ENCODE results near the gene COPS6. TPM values are rescaled to one million over a fixed set of nuclear protein-coding genes. Genes with fewer than 3 reads are reported as not detected.

Gene COPS6
- polyA plus RNA-seq, result 10 to 100 TPM; 76.7 to 92.0 (median 85.6) TPM
- long read RNA-seq, donor 1, transcript COPS6-201 (10 exons, 1,432 nt), result major isoform, 81 of 118 reads
- long read RNA-seq, donor 1, transcript COPS6-207 (3 exons, 835 nt), result minor isoform, 19 of 118 reads
- long read RNA-seq, donor 1, partial matches to known transcripts, result 11 of 118 reads
- long read RNA-seq, donor 1, other reads (novel, unspliced or antisense), result 0 of 118 reads
- long read RNA-seq, donor 2, transcript COPS6-201 (10 exons, 1,432 nt), result major isoform, 15 of 19 reads
- long read RNA-seq, donor 2, partial matches to known transcripts, result 0 of 19 reads
- long read RNA-seq, donor 2, other reads (novel, unspliced or antisense), result 0 of 19 reads
- long read RNA-seq, donor 3, transcript COPS6-201 (10 exons, 1,432 nt), result major isoform, 31 of 57 reads
- long read RNA-seq, donor 3, partial matches to known transcripts, result 16 of 57 reads
- long read RNA-seq, donor 3, other reads (novel, unspliced or antisense), result 0 of 57 reads
- long read RNA-seq, donor 4, result 0 reads
- long read RNA-seq, donor 5, transcript COPS6-201 (10 exons, 1,432 nt), result major isoform, 9 of 9 reads
- long read RNA-seq, donor 5, partial matches to known transcripts, result 0 of 9 reads
- long read RNA-seq, donor 5, other reads (novel, unspliced or antisense), result 0 of 9 reads
- long read RNA-seq, donor 6, transcript COPS6-207 (3 exons, 835 nt), result minor isoform, 5 of 42 reads
- long read RNA-seq, donor 6, transcript COPS6-201 (10 exons, 1,432 nt), result major isoform, 27 of 42 reads
- long read RNA-seq, donor 6, partial matches to known transcripts, result 6 of 42 reads
- long read RNA-seq, donor 6, other reads (novel, unspliced or antisense), result 0 of 42 reads
- long read RNA-seq, donor 7, transcript COPS6-207 (3 exons, 835 nt), result minor isoform, 8 of 180 reads
- long read RNA-seq, donor 7, transcript COPS6-201 (10 exons, 1,432 nt), result major isoform, 132 of 180 reads
- long read RNA-seq, donor 7, transcript COPS6-202 (10 exons, 1,107 nt), result minor isoform, 6 of 180 reads
- long read RNA-seq, donor 7, partial matches to known transcripts, result 31 of 180 reads
- long read RNA-seq, donor 7, other reads (novel, unspliced or antisense), result 0 of 180 reads
- long read RNA-seq, donor 8, partial matches to known transcripts, result 0 of 5 reads
- long read RNA-seq, donor 8, other reads (novel, unspliced or antisense), result 0 of 5 reads
- long read RNA-seq, donor 9, transcript COPS6-201 (10 exons, 1,432 nt), result major isoform, 14 of 22 reads
- long read RNA-seq, donor 9, partial matches to known transcripts, result 5 of 22 reads
- long read RNA-seq, donor 9, other reads (novel, unspliced or antisense), result 0 of 22 reads
- long read RNA-seq, donor 10, transcript COPS6-207 (3 exons, 835 nt), result minor isoform, 7 of 65 reads
- long read RNA-seq, donor 10, transcript COPS6-201 (10 exons, 1,432 nt), result major isoform, 51 of 65 reads
- long read RNA-seq, donor 10, partial matches to known transcripts, result 6 of 65 reads
- long read RNA-seq, donor 10, other reads (novel, unspliced or antisense), result 0 of 65 reads

DNA sequence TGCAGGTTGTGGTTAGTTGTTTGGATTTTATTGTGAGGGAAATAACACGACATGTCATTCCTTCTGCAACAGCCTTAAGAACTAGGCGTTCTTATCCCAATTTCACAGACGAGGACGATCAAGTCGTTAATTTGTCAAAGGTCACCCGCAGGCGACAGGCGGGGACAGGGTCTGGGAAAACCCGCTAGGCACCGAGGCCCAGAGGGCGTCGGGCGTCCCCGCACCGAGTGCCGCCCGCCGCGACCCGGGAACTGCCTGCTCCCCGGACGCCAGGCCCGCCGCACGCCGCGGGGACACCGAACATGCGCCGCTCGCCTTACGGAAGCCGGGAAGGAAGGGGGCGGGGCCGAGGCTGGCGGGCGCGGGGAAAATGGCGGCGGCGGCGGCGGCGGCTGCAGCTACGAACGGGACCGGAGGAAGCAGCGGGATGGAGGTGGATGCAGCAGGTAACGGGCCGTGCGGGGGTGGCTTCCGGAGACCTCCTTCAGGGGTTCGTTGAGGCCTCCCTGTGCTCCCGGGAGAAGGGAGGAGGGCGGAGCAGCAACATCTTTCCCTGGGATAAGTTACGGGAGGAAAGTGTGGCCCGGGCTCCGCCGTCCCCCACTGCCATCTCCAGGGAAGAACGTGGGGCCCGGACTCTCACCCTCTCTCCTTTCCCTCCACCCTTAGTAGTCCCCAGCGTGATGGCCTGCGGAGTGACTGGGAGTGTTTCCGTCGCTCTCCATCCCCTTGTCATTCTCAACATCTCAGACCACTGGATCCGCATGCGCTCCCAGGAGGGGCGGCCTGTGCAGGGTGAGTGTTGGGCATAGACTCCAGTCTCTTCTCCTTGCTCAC, at the start of gene COPS6:
TSS of gene COPS6 (plus strand) at position 349 of the 837 bp plus-strand sequence. CDS start at position 371, 22 bp downstream.
- Histone ChIP-seq H3K27me3 (ENCODE audit: control insufficient read depth in 3 of 3, insufficient read depth in 3 of 3, low read length in 3 of 3) (no peaks in the 10 kb centered on the region), H3K4me3 (ENCODE audit: low read depth in 1 of 3, low read length in 3 of 3) (peak within 1 kb of the TSS; percentile 47 to 99 (median 91)), H3K4me1 (ENCODE audit: control insufficient read depth in 3 of 3, insufficient read depth in 2 of 3, low read depth in 1 of 3, low read length in 2 of 3) (peaks cover 0 to 15% (median 0%) of the 10 kb centered on the region in 3 donors), H3K27ac (ENCODE audit: low read depth in 1 of 3, low read length in 2 of 3) (peak within 1 kb of the TSS; percentile 67 to 89 (median 74)), H3K36me3 (ENCODE audit: control insufficient read depth in 3 of 3, insufficient read depth in 2 of 3, low read depth in 1 of 3, low read length in 3 of 3) (peaks cover 4 to 33% (median 17%) of the 10 kb centered on the region in 3 donors), H3K9me3 (ENCODE audit: control insufficient read depth in 2 of 2, insufficient read depth in 1 of 2, low read depth in 1 of 2, low read length in 1 of 2) (no peaks in the 10 kb centered on the region)
- WGBS, 3 donors, result 0% methylated on average over 49 to 68 of the region's 68 CpGs
- FAIRE-seq (no peak), DNase-seq (peak; percentile 78 to 94)

DNA sequence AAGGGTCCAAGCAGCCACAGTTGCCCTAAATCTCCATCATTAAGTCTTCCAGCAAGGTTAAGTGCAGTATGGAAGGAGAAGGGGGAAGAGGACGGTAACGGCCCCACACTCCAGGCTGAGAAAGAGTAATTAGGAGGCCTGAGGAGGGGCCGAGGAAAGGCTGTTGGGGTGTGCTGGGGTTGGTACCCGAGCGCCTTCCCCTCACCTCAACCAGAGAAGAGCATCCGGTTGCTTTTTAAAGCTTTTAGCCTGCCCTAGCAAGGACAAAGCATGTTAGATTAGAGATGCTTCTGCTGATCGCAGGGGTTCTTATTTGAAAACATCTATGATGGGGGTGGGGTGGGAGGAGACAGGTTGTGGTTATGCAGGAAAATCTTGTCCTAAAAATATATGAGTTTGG, 48.2 kb upstream of the COPS6 start:
- Histone ChIP-seq H3K27ac (ENCODE audit: low read depth in 1 of 3, low read length in 2 of 3) (no peak overlapping the region), H3K4me1 (ENCODE audit: control insufficient read depth in 3 of 3, insufficient read depth in 2 of 3, low read depth in 1 of 3, low read length in 2 of 3) (peaks cover 0 to 16% (median 4%) of the 10 kb centered on the region in 3 donors), H3K4me3 (ENCODE audit: low read depth in 1 of 3, low read length in 3 of 3) (no peak overlapping the region), H3K27me3 (ENCODE audit: control insufficient read depth in 3 of 3, insufficient read depth in 3 of 3, low read length in 3 of 3) (no peaks in the 10 kb centered on the region), H3K36me3 (ENCODE audit: control insufficient read depth in 3 of 3, insufficient read depth in 2 of 3, low read depth in 1 of 3, low read length in 3 of 3) (peaks cover 0 to 15% (median 0%) of the 10 kb centered on the region in 3 donors), H3K9me3 (ENCODE audit: control insufficient read depth in 2 of 2, insufficient read depth in 1 of 2, low read depth in 1 of 2, low read length in 1 of 2) (no peaks in the 10 kb centered on the region)
- WGBS, 3 donors, result 64 to 81% (median 71%) methylated on average over 7 of the region's 7 CpGs
- FAIRE-seq (no peak), DNase-seq (no peak)

DNA sequence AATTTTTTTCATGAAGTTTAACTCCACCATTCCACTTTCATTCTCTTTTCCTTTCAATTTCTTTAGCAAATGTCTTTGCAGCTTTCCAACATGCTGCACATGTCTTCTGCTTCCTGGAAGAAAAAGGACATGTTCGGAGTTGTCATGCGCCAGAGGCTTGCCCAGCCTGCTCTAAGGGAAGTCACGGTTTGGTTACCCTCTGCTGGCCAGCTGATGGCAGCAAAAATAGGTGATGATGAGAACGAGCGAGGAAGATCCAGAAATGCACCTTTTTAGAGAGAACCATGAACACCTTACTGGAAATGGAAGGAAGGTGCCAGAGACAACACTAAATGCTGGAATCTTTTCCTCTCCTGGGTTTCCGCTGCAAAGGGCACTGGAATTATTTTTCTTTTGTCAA, 44.1 kb upstream of the COPS6 start:
- Histone ChIP-seq H3K27ac (ENCODE audit: low read depth in 1 of 3, low read length in 2 of 3) (no peak overlapping the region), H3K4me3 (ENCODE audit: low read depth in 1 of 3, low read length in 3 of 3) (no peak overlapping the region), H3K4me1 (ENCODE audit: control insufficient read depth in 3 of 3, insufficient read depth in 2 of 3, low read depth in 1 of 3, low read length in 2 of 3) (peaks cover 0 to 7% (median 0%) of the 10 kb centered on the region in 3 donors), H3K27me3 (ENCODE audit: control insufficient read depth in 3 of 3, insufficient read depth in 3 of 3, low read length in 3 of 3) (no peaks in the 10 kb centered on the region), H3K36me3 (ENCODE audit: control insufficient read depth in 3 of 3, insufficient read depth in 2 of 3, low read depth in 1 of 3, low read length in 3 of 3) (peaks cover 0 to 2% (median 0%) of the 10 kb centered on the region in 3 donors), H3K9me3 (ENCODE audit: control insufficient read depth in 2 of 2, insufficient read depth in 1 of 2, low read depth in 1 of 2, low read length in 1 of 2) (no peaks in the 10 kb centered on the region)
- peak in 1 of 2 donors; percentile 72 for DNase-seq
- no peak for FAIRE-seq
- 22 to 44% (median 30%) methylated on average over 6 of the region's 6 CpGs for WGBS, 3 donors

DNA sequence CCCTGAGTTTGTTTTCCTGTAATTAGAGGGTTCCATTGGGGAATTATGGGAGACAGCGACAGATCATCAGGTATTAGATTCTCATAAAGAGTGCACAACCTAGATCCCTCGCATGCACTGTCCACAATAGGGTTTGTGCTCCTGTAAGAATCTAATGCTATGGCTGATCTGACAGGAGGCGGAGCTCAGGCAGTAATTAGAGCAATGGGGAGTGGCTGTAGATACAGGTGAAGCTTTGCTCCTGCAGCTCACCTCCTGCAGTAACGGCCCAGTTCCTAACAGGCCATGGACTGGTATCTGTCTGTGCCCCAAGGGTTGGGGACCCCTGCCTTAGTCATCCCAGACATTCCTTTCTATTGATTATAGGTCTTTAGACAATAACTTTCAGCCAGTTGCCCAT, 40.1 kb upstream of the COPS6 start:
- Histone ChIP-seq H3K27ac (ENCODE audit: low read depth in 1 of 3, low read length in 2 of 3) (no peak overlapping the region), H3K4me1 (ENCODE audit: control insufficient read depth in 3 of 3, insufficient read depth in 2 of 3, low read depth in 1 of 3, low read length in 2 of 3) (peaks cover 0 to 11% (median 4%) of the 10 kb centered on the region in 3 donors), H3K4me3 (ENCODE audit: low read depth in 1 of 3, low read length in 3 of 3) (no peak overlapping the region), H3K9me3 (ENCODE audit: control insufficient read depth in 2 of 2, insufficient read depth in 1 of 2, low read depth in 1 of 2, low read length in 1 of 2) (no peaks in the 10 kb centered on the region), H3K27me3 (ENCODE audit: control insufficient read depth in 3 of 3, insufficient read depth in 3 of 3, low read length in 3 of 3) (no peaks in the 10 kb centered on the region), H3K36me3 (ENCODE audit: control insufficient read depth in 3 of 3, insufficient read depth in 2 of 3, low read depth in 1 of 3, low read length in 3 of 3) (peaks cover 0 to 11% (median 0%) of the 10 kb centered on the region in 3 donors)
- peak; percentile 41 to 66 for DNase-seq
- 45 to 79% (median 50%) methylated on average over 4 of the region's 4 CpGs for WGBS, 3 donors
- FAIRE-seq, result no peak

DNA sequence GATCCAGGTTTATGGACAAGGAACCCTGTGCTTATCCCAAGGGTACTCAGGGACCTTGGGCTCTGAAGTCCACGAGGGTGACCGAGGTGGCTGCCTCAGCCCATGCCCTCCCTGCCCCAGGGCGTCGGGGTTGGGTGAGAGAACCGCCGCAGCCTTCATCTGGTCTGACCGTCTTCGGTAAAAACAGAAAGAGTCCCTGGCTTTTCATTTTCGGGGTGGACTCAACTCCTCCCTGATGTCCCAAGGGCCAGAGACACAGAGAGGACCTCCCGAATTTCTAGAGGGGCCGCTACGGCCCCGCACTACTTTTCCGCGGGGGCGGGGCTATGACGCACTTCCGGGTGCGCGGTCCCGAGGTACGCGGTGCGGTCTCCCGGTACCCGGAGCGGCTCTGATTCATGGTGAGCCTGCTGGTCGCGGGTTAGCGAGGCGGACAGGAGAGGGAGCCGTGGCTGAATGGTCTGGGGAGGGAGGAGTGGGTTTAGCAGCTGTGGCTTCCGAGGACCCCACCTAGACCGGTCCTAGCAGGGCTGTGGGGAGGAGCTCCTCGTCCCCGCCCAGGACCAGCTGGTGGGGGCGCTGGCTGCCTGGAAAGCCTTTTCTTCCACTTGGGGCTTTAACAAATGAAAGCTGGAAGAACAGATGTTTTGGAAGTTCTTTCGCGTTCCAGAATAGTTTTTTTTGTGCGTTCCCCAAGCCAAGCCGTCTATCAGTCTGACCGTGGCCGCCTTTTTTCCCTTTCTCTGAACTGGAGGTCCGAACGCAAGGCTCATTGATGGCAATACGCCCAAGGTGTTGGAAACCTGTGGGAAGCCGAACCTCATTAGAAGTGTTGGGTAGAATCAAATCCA, 39.1 kb upstream of the COPS6 start, which contains the start of gene ZSCAN21:
TSS of gene ZSCAN21 (plus strand) at position 334 of the 851 bp plus-strand sequence. CDS start 7,233 bp downstream, outside the sequence.
- DNase-seq (peak; percentile 77 to 95), FAIRE-seq (no peak)
- Histone ChIP-seq H3K36me3 (ENCODE audit: control insufficient read depth in 3 of 3, insufficient read depth in 2 of 3, low read depth in 1 of 3, low read length in 3 of 3) (peaks cover 0 to 13% (median 0%) of the 10 kb centered on the region in 3 donors), H3K27ac (ENCODE audit: low read depth in 1 of 3, low read length in 2 of 3) (peak within 1 kb of the TSS; percentile 81 to 97 (median 94)), H3K27me3 (ENCODE audit: control insufficient read depth in 3 of 3, insufficient read depth in 3 of 3, low read length in 3 of 3) (no peaks in the 10 kb centered on the region), H3K4me1 (ENCODE audit: control insufficient read depth in 3 of 3, insufficient read depth in 2 of 3, low read depth in 1 of 3, low read length in 2 of 3) (peaks cover 0 to 11% (median 4%) of the 10 kb centered on the region in 3 donors), H3K4me3 (ENCODE audit: low read depth in 1 of 3, low read length in 3 of 3) (peak within 1 kb of the TSS; percentile 68 to 89 (median 81)), H3K9me3 (ENCODE audit: control insufficient read depth in 2 of 2, insufficient read depth in 1 of 2, low read depth in 1 of 2, low read length in 1 of 2) (no peaks in the 10 kb centered on the region)
- 0 to 1% (median 1%) methylated on average over 46 to 47 of the region's 47 CpGs for WGBS, 3 donors

DNA sequence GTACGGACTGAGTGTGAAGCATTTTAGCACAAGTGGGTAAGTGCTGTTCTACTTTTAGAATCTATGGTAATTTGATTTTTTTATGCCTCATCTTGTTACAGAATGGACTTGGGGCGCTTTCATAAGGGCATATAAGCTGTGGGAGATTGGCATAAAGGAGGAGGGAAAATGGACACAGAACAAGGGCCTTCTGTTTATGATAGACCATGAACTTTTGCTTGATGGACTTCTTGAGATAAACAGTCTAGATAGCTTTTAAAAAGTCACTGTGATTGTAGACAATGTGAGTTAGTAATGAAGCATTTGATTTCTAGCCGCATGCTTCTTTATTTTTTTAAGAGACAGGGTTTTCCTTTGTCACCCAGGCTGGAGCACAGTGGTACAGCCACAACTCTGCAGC, 37.2 kb upstream of the COPS6 start:
- FAIRE-seq (no peak), DNase-seq (no peak)
- WGBS, 3 donors, result 51 to 79% (median 78%) methylated on average over 3 of the region's 3 CpGs
- Histone ChIP-seq H3K4me1 (ENCODE audit: control insufficient read depth in 3 of 3, insufficient read depth in 2 of 3, low read depth in 1 of 3, low read length in 2 of 3) (peaks cover 0 to 11% (median 4%) of the 10 kb centered on the region in 3 donors), H3K9me3 (ENCODE audit: control insufficient read depth in 2 of 2, insufficient read depth in 1 of 2, low read depth in 1 of 2, low read length in 1 of 2) (no peaks in the 10 kb centered on the region), H3K4me3 (ENCODE audit: low read depth in 1 of 3, low read length in 3 of 3) (no peak overlapping the region), H3K27me3 (ENCODE audit: control insufficient read depth in 3 of 3, insufficient read depth in 3 of 3, low read length in 3 of 3) (no peaks in the 10 kb centered on the region), H3K36me3 (ENCODE audit: control insufficient read depth in 3 of 3, insufficient read depth in 2 of 3, low read depth in 1 of 3, low read length in 3 of 3) (peaks cover 0 to 17% (median 0%) of the 10 kb centered on the region in 3 donors), H3K27ac (ENCODE audit: low read depth in 1 of 3, low read length in 2 of 3) (no peak overlapping the region)

Data from small intestine (tissue), 16 donors.